HG03457 (cell line): Measurements from ENCODE around the gene MRPL18.

ENCODE experiments used
- ATAC-seq: cut with Tn5 transposase; IDR thresholded peaks from one replicate; pipeline ENCODE4 v1.9.1; 2021; ENCODE audit warnings: moderate number of reproducible peaks; ENCODE audit not compliant: unreplicated experiment

MRPL18 gene

GRCh38 chr6:159838020-159838744 is 47.9 kb downstream of the MRPL18 start:
- no peak for ATAC-seq

- ATAC-seq = no peak
Measured at GRCh38 chr6:159842035-159842434, 51.8 kb downstream of the MRPL18 start.

GRCh38 chr6:159844737-159845645 is 54.7 kb downstream of the MRPL18 start:
- no peak for ATAC-seq
